ENCODE data around the gene ULK4. TPM values are rescaled to one million over a fixed set of nuclear protein-coding genes. Genes with fewer than 3 reads are reported as not detected.

The ULK4 gene
- total and polyA plus RNA-seq, 9 donors = 2.4 to 58.7 (median 7.3) TPM

DNA sequence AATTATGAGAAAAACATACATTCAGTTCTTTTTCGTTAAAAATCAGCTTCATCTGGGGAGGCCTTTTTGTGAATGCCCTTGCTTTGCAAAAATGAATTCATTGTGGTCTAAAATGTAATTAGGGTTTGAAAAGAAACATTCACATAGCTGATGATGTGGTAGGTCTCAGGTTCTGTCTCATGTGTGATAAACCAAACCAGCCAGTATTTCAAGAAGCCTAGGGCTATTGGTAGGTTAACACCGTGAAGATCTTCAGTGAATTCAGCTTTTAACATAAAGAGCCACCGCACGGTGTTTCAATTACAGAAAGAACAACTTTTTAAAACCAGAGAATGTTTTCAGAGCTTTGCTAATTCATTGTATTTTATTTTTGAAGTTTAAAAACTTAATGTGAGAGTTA lies 720.7 kb downstream of the ULK4 start:
- WGBS, 3 donors = 93 to 94% (median 94%) methylated on average over 4 of the region's 4 CpGs
- Histone ChIP-seq H3K9me3 (no peaks in the 10 kb centered on the region), H3K27ac (no peak overlapping the region), H3K27me3 (no peaks in the 10 kb centered on the region), H3K36me3 (no peaks in the 10 kb centered on the region), H3K4me3 (no peak overlapping the region), H3K4me1 (ENCODE audit: insufficient read depth) (no peaks in the 10 kb centered on the region)
- no peak for TF ChIP-seq POLR2A (IDR thresholded peaks at IDR 0.05)
- TF ChIP-seq EP300 (IDR thresholded peaks at IDR 0.05) = no peak
- TF ChIP-seq, protein P1, sequence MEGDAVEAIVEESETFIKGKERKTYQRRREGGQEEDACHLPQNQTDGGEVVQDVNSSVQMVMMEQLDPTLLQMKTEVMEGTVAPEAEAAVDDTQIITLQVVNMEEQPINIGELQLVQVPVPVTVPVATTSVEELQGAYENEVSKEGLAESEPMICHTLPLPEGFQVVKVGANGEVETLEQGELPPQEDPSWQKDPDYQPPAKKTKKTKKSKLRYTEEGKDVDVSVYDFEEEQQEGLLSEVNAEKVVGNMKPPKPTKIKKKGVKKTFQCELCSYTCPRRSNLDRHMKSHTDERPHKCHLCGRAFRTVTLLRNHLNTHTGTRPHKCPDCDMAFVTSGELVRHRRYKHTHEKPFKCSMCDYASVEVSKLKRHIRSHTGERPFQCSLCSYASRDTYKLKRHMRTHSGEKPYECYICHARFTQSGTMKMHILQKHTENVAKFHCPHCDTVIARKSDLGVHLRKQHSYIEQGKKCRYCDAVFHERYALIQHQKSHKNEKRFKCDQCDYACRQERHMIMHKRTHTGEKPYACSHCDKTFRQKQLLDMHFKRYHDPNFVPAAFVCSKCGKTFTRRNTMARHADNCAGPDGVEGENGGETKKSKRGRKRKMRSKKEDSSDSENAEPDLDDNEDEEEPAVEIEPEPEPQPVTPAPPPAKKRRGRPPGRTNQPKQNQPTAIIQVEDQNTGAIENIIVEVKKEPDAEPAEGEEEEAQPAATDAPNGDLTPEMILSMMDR (IDR thresholded peaks at IDR 0.05) = no peak
- DNase-seq = no peak
- intact Hi-C loops (cut with DNase I) = no loop called here

DNA sequence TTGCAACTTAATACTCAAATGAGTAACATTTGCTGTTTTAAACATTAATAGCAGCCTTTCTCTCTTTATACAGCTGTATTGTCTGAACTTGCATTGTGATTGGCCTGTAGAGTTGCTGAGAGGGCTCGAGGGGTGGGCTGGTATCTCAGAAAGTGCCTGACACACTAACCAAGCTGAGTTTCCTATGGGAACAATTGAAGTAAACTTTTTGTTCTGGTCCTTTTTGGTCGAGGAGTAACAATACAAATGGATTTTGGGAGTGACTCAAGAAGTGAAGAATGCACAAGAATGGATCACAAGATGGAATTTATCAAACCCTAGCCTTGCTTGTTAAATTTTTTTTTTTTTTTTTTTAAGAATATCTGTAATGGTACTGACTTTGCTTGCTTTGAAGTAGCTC lies 722.3 kb downstream of the ULK4 start:
- Histone ChIP-seq H3K4me3 (no peak overlapping the region), H3K9me3 (no peaks in the 10 kb centered on the region), H3K36me3 (no peaks in the 10 kb centered on the region), H3K27ac (no peak overlapping the region), H3K4me1 (ENCODE audit: insufficient read depth) (no peaks in the 10 kb centered on the region), H3K27me3 (no peaks in the 10 kb centered on the region)
- 22 to 31% (median 23%) methylated on average over 2 of the region's 2 CpGs for WGBS, 3 donors
- intact Hi-C loops (cut with DNase I) = no loop called here
- TF ChIP-seq EP300 (IDR thresholded peaks at IDR 0.05) (no peak), POLR2A (IDR thresholded peaks at IDR 0.05) (no peak)
- TF ChIP-seq, protein P1 (IDR thresholded peaks at IDR 0.05) = no peak
- DNase-seq = no peak

DNA sequence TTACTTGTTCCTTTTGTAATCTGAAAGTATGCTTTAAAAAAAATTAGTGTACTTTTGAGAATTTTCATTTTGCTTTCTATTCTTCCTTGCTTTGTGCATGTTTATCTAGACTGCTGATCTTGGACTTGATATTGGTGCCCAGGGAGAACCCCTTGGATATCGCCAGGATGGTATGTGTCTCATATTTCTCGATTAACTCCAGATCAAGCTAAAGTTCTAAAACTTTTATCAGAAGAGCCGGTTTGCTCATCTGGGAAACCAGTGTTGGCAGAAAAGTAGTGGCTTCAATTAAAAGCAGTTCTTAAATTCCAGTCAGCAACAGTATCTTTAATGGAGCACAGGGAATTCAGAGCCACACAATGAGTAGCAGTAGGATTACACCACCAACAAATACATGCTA lies 724.0 kb downstream of the ULK4 start:
- intact Hi-C loops (cut with DNase I) = no loop called here
- TF ChIP-seq EP300 (IDR thresholded peaks at IDR 0.05) = no peak
- no peaks in the 10 kb centered on the region for H3K36me3 ChIP-seq

DNA sequence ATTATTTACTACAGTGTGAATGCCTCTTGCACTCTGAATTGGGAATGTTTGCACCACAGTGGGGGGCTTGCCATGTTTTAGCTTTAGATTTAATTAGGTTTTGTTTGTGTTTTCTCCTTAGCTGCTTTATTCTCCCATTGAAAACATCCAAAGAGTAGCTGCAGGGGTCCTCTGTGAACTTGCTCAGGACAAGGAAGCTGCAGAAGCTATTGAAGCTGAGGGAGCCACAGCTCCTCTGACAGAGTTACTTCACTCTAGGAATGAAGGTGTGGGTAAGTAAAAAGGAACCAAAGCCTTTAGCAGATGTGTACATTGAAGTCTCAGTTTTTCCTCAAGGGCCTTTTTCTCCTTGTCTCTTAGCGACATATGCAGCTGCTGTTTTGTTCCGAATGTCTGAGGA lies 725.7 kb downstream of the ULK4 start:
- Histone ChIP-seq H3K36me3 (no peaks in the 10 kb centered on the region), H3K27me3 (no peaks in the 10 kb centered on the region), H3K9me3 (no peaks in the 10 kb centered on the region), H3K4me3 (no peak overlapping the region), H3K4me1 (ENCODE audit: insufficient read depth) (no peaks in the 10 kb centered on the region), H3K27ac (no peak overlapping the region)
- TF ChIP-seq, protein P1 (IDR thresholded peaks at IDR 0.05) = no peak
- TF ChIP-seq POLR2A (IDR thresholded peaks at IDR 0.05) (no peak), EP300 (IDR thresholded peaks at IDR 0.05) (no peak)
- no peak for DNase-seq
- WGBS, 3 donors = 85 to 94% (median 86%) methylated on average over 2 of the region's 2 CpGs
- intact Hi-C loops (cut with DNase I) = no loop called here

More for the DNA sequence above, 724.0 kb downstream of the ULK4 start:
- H3K9me3 ChIP-seq = no peaks in the 10 kb centered on the region
- H3K27me3 ChIP-seq = no peaks in the 10 kb centered on the region
- H3K4me1 ChIP-seq (ENCODE audit: insufficient read depth) = no peaks in the 10 kb centered on the region
- no peak overlapping the region for H3K27ac ChIP-seq
- DNase-seq = no peak
- WGBS, 3 donors = 66 to 79% (median 74%) methylated on average over 3 of the region's 3 CpGs
- H3K4me3 ChIP-seq = no peak overlapping the region

DNA sequence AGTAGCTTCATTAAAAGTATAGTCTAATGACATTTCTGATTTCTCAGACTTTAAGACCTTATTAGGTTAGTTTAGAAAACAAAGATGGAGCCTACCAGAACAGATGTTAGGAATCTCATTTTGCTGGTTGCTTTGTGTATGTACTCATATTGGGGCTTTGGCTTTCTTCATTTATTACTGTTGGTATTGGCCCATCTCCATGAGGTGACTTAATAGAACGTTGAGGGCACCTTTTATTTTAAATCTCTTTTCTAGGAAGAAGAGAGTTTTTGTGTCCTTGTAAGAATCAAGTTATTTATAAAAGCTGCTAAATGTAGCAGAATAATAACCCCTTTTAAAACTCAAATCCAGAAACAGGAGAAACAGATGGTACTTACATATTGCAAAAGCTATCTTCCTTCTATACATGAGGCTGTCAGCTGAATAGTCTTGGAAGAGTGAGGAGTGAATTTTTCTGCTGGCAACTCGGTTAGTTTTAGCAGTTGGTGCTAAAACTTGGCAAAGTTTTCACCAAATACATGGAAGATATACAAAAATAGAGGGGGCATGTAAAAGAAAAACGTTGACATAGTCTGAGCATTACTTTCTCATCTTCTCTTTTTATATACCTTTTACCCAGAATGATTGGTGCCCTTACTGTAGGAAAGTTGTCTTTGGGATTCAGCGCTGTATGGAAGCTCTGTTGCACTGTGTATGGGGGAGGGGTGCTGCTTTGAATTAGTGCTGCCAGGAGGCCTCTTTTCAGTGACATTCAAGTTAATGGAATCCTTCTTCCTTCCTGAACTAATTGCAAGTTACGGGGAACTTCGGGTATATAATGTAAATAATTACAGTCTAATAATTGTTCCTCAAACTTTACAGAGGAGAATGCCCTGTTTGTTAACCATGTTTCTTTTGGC lies 726.8 kb downstream of the ULK4 start:
- WGBS, 3 donors = 43 to 52% (median 49%) methylated on average over 6 of the region's 6 CpGs
- peaks cover 1% of the 10 kb centered on the region for H3K4me1 ChIP-seq (ENCODE audit: insufficient read depth)
- no peaks in the 10 kb centered on the region for H3K9me3 ChIP-seq
- no peak for TF ChIP-seq EP300 (IDR thresholded peaks at IDR 0.05)
- TF ChIP-seq, protein P1 (IDR thresholded peaks at IDR 0.05) = no peak
- TF ChIP-seq POLR2A (IDR thresholded peaks at IDR 0.05) = no peak
- H3K27ac ChIP-seq = no peak overlapping the region
- no peaks in the 10 kb centered on the region for H3K27me3 ChIP-seq
- no peaks in the 10 kb centered on the region for H3K36me3 ChIP-seq
- H3K4me3 ChIP-seq = no peak overlapping the region
- intact Hi-C loops (cut with DNase I) = no loop called here
- DNase-seq = no peak

All from ovary (tissue), 9 donors.